HG03135 (cell line): ENCODE measurements around the gene SH3BP4.

Experiments
- ATAC-seq: cut with Tn5 transposase; IDR thresholded peaks from one replicate; pipeline ENCODE4 v1.9.1; 2021; ENCODE audit warnings: mild to moderate bottlenecking, moderate library complexity; ENCODE audit not compliant: unreplicated experiment

SH3BP4 gene

GRCh38 chr2:234964631-234965461 lies 13.0 kb downstream of the SH3BP4 start:
- no peak for ATAC-seq

GRCh38 chr2:234966340-234966739 lies 14.5 kb downstream of the SH3BP4 start:
- no peak for ATAC-seq

GRCh38 chr2:234967201-234967869 lies 15.5 kb downstream of the SH3BP4 start:
- ATAC-seq: no peak

- no peak for ATAC-seq
Measured at GRCh38 chr2:234967870-234968208, 16.0 kb downstream of the SH3BP4 start.

GRCh38 chr2:234968631-234969305 lies 17.0 kb downstream of the SH3BP4 start:
- ATAC-seq: no peak

- no peak for ATAC-seq
Measured at GRCh38 chr2:234969306-234970098, 17.7 kb downstream of the SH3BP4 start.

GRCh38 chr2:234970099-234970440 lies 18.3 kb downstream of the SH3BP4 start:
- ATAC-seq: no peak

GRCh38 chr2:234970477-234970882 lies 18.7 kb downstream of the SH3BP4 start:
- no peak for ATAC-seq

- no peak for ATAC-seq
Measured at GRCh38 chr2:234971496-234971895, 19.7 kb downstream of the SH3BP4 start.

GRCh38 chr2:234973008-234973407 lies 21.2 kb downstream of the SH3BP4 start:
- ATAC-seq: no peak

GRCh38 chr2:234974501-234975385 lies 22.9 kb downstream of the SH3BP4 start:
- ATAC-seq: no peak

- no peak for ATAC-seq
Measured at GRCh38 chr2:234975611-234976010, 23.8 kb downstream of the SH3BP4 start.

- no peak for ATAC-seq
Measured at GRCh38 chr2:234976479-234977227, 24.8 kb downstream of the SH3BP4 start.

- no peak for ATAC-seq
Measured at GRCh38 chr2:234977228-234977679, 25.4 kb downstream of the SH3BP4 start.

- no peak for ATAC-seq
Measured at GRCh38 chr2:234978466-234979203, 26.8 kb downstream of the SH3BP4 start.

- ATAC-seq: no peak
Measured at GRCh38 chr2:234979204-234980167, 27.7 kb downstream of the SH3BP4 start.

- ATAC-seq: no peak
Measured at GRCh38 chr2:234980451-234981187, 28.8 kb downstream of the SH3BP4 start.
